Left lung (tissue), 10 donors: ENCODE measurements around the gene ST7L. TPM values are rescaled to one million over a fixed set of nuclear protein-coding genes. Genes with fewer than 3 reads are reported as not detected.

Source experiments
- ATAC-seq: fragments of 200-7000 bp; cut with Tn5 transposase; one replicate; pipeline ENCODE4 v1.9.1; 2020; ENCODE audit warnings: moderate library complexity
- DNase-seq, 4 donors: peaks; one replicate each; pipeline ENCODE4 v3.0.0-alpha.2; 2013 to 2020
- H3K27ac ChIP-seq, 2 donors: fragments of 200-600 bp; sonication (generic) in 1 of 2; one replicate each; pipeline versions ENCODE4 v1.5.0 to v1.8.0; 2020 to 2021
- H3K27me3 ChIP-seq, 2 donors: fragments of 200-600 bp; sonication (generic) in 1 of 2; one replicate each; pipeline versions ENCODE4 v1.5.0 to v1.8.0; 2020 to 2021
- H3K36me3 ChIP-seq, 2 donors: fragments of 200-600 bp; sonication (generic) in 1 of 2; one replicate each; pipeline versions ENCODE4 v1.5.0 to v1.8.0; 2020 to 2021
- H3K4me1 ChIP-seq, 2 donors: fragments of 200-600 bp; one replicate each; pipeline ENCODE4 v1.8.0; 2021
- H3K4me3 ChIP-seq, 2 donors: fragments of 200-600 bp; sonication (generic) in 1 of 2; one replicate each; pipeline versions ENCODE4 v1.5.0 to v1.8.0; 2020 to 2021; ENCODE audit warnings: mild to moderate bottlenecking in 1 of 2
- H3K9me3 ChIP-seq, 2 donors: fragments of 200-600 bp; sonication (generic) in 1 of 2; one replicate each; pipeline versions ENCODE4 v1.5.0 to v1.8.0; 2020 to 2021
- CTCF ChIP-seq, 2 donors: fragments of 200-600 bp; sonication (generic) in 1 of 2; IDR thresholded peaks; one replicate each; pipeline versions ENCODE4 v1.5.0 to v1.8.0; 2021; ENCODE audit warnings: antibody characterized with exemption in 2 of 2
- intact Hi-C, 2 donors: fragments of 100-400 bp; cut with DNase I; formaldehyde crosslinking; loops; one replicate each; pipeline versions ENCODE4 v1.11.2 to v1.14.2; 2022
- polyA plus RNA-seq, 6 donors: library from polyadenylated mRNA; unstranded; fragments of 120-200 nt; gene quantifications; one replicate each; pipeline ENCODE4 v1.2.1, GENCODE V29; 2013; ENCODE audit not compliant: insufficient read length in 6 of 6
- total RNA-seq, 2 donors: library from RNA; stranded (reverse); fragmentation: NEBNext Ultra II Directional; extraction: Animal tissue kit (Norgen Biotek cat#: 25700); gene quantifications; one replicate each; pipeline ENCODE4 v1.2.1, GENCODE V29; 2021
- donor health status: DM: no; HTN: yes; CAD: no.
- donor health status: DM: no; HTN: no; CAD: no.

Gene ST7L
- total and polyA plus RNA-seq, 8 donors = 15.9 to 35.2 (median 26.8) TPM

DNA sequence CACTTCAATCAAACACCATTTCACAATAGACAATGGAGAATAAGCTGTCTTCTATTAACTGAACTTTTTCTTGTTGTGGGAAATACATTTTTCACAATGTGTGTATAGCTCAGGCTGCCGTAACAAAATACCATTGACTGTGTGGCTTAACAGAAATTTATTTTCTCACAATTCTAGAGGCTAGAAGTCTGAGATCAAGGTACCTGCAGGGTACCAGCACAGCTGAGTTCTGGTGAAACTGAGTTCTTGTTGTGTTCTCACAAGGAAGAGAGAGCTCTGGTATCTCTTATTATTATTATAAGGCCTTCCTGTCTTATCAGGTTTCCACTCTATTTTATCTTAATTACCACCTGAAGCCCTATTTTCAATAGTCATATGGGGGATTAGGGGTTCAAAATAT, 15.4 kb downstream of the ST7L start:
- H3K27me3 ChIP-seq = no peaks in the 10 kb centered on the region
- no peak overlapping the region for H3K4me3 ChIP-seq
- no peaks in the 10 kb centered on the region for H3K4me1 ChIP-seq
- no peak overlapping the region for H3K27ac ChIP-seq
- no peaks in the 10 kb centered on the region for H3K9me3 ChIP-seq
- TF ChIP-seq CTCF (IDR thresholded peaks at IDR 0.05) = no peak
- ATAC-seq (no peak), DNase-seq (no peak)
- intact Hi-C loops = no loop called here
- H3K36me3 ChIP-seq = peaks cover 0 to 75% of the 10 kb centered on the region in 2 donors

DNA sequence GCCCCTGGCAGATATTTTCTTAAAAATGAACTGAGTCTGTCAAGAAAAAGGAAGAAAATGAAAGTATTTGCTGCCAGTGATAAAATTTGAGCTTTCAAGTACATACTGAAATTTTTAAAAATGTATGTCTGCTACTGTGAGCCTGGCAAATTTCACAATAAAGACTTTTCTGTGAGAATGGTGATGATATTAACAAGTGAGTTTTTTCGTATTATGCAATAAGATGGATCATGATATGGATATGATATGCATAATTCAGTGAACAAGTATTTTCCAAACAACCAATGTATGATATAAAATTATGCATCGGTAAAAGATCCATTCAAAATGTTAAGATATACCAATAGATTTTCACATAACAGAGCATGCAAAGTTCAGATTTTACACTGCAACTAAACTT, 15.9 kb downstream of the ST7L start:
- peaks cover 0 to 70% of the 10 kb centered on the region in 2 donors for H3K36me3 ChIP-seq
- DNase-seq = no peak
- H3K4me1 ChIP-seq = no peaks in the 10 kb centered on the region
- intact Hi-C loops = no loop called here
- H3K27ac ChIP-seq = no peak overlapping the region
- no peak overlapping the region for H3K4me3 ChIP-seq
- TF ChIP-seq CTCF (IDR thresholded peaks at IDR 0.05) = no peak
- no peaks in the 10 kb centered on the region for H3K9me3 ChIP-seq
- H3K27me3 ChIP-seq = no peaks in the 10 kb centered on the region
- ATAC-seq = no peak

DNA sequence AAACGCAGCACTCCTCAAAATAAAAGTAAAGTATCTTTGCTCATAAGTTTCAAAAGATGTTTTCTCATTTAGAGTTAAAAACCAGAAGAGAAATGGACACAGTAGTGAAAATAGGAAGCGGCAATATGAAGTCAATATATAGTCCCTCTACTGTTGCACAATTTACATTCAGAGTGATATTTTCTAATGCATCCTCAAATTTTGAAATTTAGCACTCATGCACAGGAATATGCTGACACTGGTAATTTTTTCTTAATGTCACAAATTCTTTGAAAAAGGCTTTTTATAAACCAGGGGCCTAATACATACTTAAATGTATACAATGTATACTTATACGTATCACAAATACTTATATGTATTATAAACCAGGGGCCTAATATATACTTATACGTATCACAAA, 19.5 kb downstream of the ST7L start:
- Histone ChIP-seq H3K9me3 (no peaks in the 10 kb centered on the region), H3K27me3 (no peaks in the 10 kb centered on the region), H3K27ac (no peak overlapping the region), H3K4me1 (no peaks in the 10 kb centered on the region), H3K36me3 (peaks cover 0 to 64% of the 10 kb centered on the region in 2 donors), H3K4me3 (no peak overlapping the region)
- intact Hi-C loops = no loop called here
- TF ChIP-seq CTCF (IDR thresholded peaks at IDR 0.05) = no peak
- DNase-seq (no peak), ATAC-seq (no peak)

GRCh38 chr1:112594208-112594876, 24.6 kb downstream of the ST7L start:
- Histone ChIP-seq H3K27ac (no peak overlapping the region), H3K27me3 (no peaks in the 10 kb centered on the region), H3K36me3 (peaks cover 0 to 46% of the 10 kb centered on the region in 2 donors), H3K9me3 (no peaks in the 10 kb centered on the region), H3K4me1 (no peaks in the 10 kb centered on the region), H3K4me3 (no peak overlapping the region)
- ATAC-seq = no peak
- no peak for TF ChIP-seq CTCF (IDR thresholded peaks at IDR 0.05)
- intact Hi-C loops = no loop called here
- no peak for DNase-seq

DNA sequence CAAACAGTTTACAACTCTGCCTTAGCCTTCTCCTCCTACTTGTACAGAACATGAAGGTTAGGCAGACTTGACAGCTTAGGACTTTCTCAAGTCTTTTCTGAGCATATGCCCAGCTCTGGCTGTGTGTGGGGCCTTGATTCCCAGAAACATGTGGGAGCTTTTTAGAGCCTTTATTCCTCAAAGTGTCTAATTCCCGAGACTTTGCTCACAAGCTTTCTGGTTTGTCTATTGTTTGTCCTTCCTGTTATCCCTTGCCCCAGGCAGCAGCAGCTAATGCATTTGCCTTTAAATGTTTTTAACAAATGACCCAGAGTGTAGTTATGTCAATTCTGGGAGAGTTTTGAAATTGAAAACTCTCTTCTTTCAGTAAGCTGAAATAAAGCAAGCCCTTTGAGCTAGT, 29.2 kb downstream of the ST7L start:
- no peak for DNase-seq
- Histone ChIP-seq H3K27ac (no peak overlapping the region), H3K36me3 (peaks cover 0 to 32% of the 10 kb centered on the region in 2 donors), H3K9me3 (no peaks in the 10 kb centered on the region), H3K27me3 (no peaks in the 10 kb centered on the region), H3K4me3 (no peak overlapping the region), H3K4me1 (no peaks in the 10 kb centered on the region)
- no peak for TF ChIP-seq CTCF (IDR thresholded peaks at IDR 0.05)
- ATAC-seq = no peak
- intact Hi-C loops = no loop called here
